Gastrocnemius medialis (tissue), 4 donors: ENCODE results near the gene LDB1.

Experiments used
- CTCF ChIP-seq, 5 experiments: fragments of 450-650 bp in 3 of 5; fragments of 200-600 bp in 2 of 5; sonication (generic) in 2 of 5; IDR thresholded peaks in 4 of 5; conservative IDR thresholded peaks in 1 of 5; 1 replicate in 4 of 5; 2 replicates in 1 of 5; pipeline ENCODE4 v1.5.1; 2016 to 2019; ENCODE audit warnings: antibody characterized with exemption in 5 of 5, mild to moderate bottlenecking in 3 of 5, moderate library complexity in 3 of 5
- POLR2A ChIP-seq, 2 donors: fragments of 450-650 bp; IDR thresholded peaks; one replicate each; pipeline ENCODE4 v1.6.1; 2017; ENCODE audit warnings: antibody characterized with exemption in 2 of 2, mild to moderate bottlenecking in 2 of 2, moderate library complexity in 2 of 2

DNA sequence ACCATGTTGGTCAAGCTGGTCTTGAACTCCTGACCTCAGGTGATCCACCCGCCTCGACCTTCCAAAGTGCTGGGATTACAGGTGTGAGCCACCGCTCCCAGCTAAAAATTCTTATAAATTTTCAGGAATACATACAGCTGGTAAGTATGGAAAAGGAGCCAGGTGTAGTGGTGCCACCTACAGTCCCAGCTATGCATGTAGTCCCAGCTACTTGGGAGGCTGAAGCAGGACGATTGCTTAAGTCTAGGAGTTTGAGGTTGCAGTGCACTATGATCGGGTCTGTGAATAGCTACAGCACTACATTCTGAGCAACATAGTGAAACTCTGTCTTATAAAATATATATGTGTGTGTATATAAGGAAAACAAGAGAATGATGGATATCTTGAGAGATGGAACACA is 19.0 kb downstream of the LDB1 start:
- no peak for TF ChIP-seq CTCF (IDR thresholded peaks at IDR 0.05 in 4 of 5, conservative IDR thresholded peaks at IDR 0.05 in 1 of 5)
- no peak for TF ChIP-seq POLR2A (IDR thresholded peaks at IDR 0.05)
